Fibroblast of skin of left quadriceps (primary cell): ENCODE data around the gene SLC44A4.

Source experiments
- DNase-seq, 2 experiments: peaks; one replicate each; pipeline ENCODE4 v3.0.0-alpha.2; 2013; ENCODE audit warnings: low read depth in 2 of 2

SLC44A4 gene

DNA sequence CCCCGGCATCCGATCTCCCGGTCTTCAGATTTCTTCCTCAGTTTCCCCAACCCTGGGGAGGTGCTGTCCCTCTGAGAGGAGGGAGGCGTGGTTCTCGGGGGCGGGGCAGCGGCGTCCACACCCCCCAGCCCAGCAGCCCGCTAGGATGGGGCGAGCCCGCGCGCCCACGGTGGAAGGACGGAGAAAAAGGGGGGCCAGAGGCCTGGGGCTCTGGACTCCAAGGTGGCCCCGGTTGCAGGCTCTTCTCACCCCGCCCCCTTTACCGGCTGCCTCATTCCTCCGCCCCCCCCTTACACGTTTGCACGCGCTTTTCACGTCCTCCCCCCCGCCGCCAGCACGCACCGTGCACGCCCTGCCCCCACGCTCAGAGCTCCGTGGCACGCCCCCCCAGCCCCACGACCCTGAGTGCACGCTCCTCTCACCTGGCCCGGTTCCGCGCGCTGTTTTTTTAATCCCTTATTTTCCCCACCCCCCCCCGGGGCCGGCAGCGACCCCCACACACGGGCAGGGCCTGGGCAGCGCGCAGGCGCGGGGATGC is 22.7 kb upstream of the SLC44A4 start:
- DNase-seq = no peak

DNA sequence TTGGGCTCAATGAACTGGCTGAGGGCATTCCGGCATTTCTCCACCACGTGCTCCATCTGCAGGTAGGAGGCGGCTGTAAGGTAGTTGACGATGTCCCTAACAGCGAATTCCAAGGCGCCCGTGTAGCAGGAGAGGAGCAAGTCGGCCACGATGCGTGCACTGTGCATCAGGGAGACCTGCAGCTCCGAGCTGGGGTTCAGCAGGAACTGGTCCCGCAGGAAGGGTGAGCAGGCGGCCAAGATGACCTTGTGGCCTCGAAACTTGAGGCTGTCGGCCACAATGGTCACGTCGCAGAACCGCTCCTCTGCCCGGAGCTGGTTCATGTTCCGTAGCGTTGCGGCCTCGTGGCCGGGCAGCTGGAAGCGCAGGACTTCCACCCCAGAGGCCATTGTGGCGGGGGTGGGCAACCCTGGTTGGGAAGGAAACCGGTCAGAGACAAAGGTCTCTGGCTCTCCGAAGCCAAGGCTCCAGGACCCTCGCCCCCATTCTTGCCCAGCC is 22.2 kb upstream of the SLC44A4 start:
- no peak for DNase-seq

DNA sequence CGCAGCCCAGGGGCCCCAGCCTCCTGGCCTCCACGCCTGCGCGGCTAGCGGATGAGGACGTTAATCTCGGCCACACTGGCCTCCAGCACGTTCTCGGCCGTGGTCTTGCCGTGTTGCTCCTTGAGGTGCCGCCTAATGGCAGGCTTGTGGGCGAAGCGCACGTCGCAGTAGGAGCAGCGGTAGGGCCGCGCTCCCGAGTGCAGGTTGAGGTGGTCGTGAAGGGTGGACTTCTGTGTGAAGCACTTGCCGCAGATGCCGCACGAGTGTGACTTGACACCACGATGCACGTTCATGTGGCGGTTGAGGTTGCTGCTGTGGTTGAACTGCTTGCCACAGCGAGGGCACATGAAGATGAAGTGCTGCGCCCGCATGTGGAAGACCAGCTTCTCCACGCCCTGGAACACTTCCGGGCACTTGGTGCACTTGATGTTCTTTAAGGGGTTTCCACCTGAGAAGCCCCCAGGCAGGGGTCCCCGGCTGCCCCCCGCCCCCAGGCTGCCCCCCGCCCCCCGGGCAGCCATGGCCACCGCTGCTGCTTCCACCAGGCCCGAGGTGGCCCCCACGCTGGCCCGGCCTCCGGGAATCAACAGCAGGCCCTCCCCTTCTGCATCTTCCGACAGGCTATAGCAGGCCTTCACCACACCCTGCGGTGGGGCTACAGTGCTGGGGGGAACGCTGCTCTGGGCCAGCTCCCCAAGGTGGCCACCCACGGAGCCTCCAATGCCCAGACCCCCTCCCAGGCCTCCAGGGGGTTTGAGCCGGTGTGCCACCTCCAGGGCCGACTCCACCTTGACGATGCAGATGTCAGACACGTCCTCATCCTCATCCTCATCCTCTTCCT is 21.3 kb upstream of the SLC44A4 start:
- no peak for DNase-seq

DNA sequence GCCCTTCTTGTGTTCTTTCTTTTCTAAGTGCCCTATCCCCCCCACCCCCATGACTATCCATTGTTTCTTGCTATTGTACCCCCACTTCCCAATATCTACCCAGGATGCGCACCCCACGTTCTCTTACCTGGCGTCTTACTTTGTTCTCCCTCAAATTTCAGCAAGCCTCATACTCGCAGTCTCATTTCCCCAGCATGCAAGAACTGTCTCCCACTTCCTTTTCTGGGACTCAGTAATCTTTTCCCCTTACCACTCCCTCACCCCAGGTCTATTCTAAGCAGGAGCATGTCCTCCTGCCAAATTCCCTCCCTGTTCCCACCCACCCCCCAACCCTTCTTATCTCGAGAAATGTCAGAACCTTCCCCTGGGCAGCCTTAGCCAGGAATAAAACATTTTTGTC is 20.4 kb upstream of the SLC44A4 start:
- no peak for DNase-seq

DNA sequence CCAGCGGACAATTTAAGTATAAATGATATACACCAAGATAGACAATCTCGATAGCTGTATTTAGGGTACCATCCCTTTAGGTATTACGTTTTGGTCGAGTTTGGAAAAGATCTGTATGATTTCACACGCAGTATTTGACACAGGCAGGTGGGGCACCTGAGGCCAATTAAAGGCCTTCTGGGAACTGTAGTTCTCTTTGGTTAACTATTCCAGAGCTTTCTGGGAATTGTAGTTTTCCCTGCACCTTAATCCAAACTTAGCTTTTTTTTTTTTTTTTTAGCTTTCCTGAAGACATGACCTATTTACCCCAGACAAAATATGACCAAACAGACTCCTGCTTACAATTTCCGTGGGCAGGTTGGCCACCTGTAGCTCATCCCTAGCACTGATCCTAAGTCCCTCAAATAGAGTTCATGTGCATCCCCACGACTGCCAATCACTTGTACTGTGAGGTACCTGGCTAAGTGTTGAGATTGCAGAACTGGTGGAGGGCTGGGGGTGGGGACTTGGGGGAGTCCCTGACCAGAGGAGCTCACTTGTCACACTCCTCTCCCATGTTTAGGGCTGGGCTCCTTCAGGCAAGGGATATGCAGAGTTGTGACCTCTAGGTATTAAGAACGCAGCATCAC is 19.7 kb upstream of the SLC44A4 start:
- no peak for DNase-seq

DNA sequence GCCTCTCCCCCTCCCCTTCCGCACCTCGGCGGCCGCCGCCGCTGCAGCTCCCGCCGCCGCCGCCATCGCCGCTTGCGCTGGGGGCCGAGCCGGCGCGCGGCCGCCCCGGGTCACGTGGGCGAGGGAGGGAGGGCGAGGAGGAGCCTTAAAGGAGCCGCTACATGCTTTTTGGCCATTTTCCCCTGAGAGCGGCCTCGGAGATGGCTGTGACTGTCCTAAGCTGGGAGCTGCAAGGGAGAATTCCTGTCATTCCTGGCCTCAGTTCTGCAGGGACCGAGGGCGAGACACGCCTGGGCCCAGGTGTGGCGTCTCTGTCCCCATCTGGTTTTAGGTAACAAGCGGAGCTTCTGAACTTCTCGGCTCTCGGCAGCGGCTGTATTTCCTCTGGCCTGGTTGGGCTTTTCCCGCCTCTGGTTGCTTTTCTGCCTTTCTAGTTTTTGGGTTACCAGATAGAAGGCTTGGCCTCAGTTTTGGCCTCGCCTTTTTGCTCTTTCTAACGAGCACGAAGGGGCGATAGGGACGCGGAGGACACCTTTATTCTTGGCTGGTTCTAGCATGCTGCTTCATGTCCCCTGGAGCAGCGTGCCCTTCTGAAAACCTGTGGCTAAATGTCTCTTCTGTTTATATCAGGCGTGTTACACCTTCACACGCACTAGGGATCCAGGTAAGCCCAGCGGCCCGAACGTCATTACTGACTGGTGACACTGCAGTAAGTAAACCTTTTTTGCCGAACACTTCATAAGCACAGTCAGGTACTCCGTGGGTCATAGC is 19.0 kb upstream of the SLC44A4 start, which contains the start of gene EHMT2:
TSS of gene EHMT2 (minus strand) at position 87 of the 771 bp plus-strand sequence. CDS start at position 66, 21 bp downstream.
- DNase-seq = peak; percentile 37 to 49

DNA sequence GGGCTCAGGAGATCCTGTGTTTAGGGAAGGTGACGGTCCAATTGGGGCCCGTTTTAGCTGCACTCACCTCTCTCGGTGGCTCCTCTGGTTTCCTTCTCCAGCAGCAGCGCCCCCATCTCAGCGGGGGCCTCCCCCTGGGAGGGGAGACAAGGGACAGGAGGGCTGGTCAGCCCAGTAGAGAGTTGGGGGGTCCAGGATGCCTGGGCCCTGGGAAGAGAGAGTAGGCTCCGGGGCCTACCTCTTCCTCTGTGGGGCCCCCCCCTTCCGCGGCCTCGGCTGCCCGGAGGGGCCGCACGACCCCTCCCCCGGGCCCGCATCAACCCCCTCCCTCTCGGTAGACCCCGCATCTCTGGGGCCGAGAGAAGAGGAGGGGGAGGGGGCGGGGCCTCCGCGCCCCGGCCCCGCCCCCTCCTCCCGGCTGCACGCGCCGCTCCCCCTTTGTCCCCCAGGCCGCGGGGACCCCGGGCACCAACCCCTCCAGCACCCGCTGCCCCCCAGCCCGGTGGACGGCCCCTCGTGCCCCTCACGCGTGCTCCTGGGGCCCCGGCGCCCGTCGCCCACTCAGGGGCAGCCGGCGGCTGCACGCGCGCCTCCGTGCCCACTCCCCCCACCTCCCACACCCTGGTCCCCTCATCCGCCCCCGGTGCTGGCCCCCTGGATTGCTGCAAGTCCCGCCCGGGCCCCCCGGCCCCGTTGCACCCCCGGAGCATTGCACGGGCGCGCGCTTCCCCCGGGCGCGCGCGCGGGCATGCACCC is 18.2 kb upstream of the SLC44A4 start:
- DNase-seq = no peak

DNA sequence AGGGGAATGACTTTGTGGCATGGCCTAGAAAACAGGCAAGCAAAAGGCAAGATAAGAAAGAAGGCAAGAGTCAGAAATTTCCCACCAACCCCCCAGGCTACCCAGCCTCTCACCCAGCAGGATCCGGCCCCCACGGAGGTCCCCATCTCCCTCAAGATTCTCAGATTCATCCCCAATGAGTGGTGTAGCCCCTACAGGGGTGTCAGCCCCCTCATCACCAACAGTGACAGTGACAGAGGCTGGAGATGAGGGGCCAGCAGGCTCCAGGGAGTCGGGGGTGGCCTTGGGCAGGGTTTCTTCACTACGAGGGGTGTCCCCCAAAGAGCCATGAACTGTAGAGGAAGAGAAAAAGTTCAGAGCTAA is 17.7 kb upstream of the SLC44A4 start:
- DNase-seq = no peak

DNA sequence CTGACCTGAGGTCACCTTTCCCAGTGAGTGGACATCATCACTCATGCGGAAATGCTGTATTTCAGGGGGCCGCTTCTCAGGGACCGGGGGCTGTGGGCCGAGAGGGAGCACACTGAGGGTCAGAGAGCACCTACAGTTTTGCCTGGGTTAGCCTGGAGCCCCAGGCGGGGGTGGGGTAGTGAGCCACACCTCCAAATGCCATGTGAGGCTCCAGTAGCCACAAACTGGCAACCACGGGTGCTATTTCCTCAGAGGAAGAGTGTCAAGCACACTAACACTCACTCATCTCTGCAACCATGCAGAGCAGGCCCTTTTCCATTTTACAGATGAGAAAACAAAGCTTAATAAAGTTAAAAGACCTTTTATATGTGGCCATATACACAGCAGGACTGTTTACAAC is 14.0 kb upstream of the SLC44A4 start:
- no peak for DNase-seq

DNA sequence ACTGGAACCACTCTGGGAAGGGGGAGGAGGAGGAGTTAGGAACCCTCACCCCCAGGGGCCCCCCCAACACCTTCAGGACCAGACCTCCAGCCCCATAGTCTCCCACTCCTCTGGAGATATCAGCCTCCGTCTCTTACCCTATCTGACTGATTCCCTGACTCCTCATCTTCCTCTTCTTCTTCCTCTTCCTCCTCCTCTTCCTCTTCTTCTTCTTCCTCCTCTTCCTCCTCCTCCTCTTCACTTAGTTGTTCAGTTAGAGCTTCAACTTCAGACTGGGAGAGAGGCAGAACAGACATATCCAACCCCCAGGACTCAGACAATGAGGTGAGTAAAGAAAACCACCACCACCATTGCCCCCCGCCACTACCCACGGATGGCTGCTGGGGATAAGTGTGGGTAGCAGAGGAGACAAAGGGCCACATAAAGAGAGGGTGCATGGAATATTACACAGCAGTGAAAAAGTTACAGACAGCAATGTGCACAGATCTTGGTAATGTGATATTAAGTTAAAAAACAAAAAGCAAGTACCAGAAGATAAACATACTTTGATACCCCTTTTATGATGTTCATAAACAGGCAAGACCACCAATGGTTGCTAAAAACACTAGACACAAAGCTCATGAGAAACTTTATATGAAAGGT is 10.7 kb upstream of the SLC44A4 start:
- no peak for DNase-seq

DNA sequence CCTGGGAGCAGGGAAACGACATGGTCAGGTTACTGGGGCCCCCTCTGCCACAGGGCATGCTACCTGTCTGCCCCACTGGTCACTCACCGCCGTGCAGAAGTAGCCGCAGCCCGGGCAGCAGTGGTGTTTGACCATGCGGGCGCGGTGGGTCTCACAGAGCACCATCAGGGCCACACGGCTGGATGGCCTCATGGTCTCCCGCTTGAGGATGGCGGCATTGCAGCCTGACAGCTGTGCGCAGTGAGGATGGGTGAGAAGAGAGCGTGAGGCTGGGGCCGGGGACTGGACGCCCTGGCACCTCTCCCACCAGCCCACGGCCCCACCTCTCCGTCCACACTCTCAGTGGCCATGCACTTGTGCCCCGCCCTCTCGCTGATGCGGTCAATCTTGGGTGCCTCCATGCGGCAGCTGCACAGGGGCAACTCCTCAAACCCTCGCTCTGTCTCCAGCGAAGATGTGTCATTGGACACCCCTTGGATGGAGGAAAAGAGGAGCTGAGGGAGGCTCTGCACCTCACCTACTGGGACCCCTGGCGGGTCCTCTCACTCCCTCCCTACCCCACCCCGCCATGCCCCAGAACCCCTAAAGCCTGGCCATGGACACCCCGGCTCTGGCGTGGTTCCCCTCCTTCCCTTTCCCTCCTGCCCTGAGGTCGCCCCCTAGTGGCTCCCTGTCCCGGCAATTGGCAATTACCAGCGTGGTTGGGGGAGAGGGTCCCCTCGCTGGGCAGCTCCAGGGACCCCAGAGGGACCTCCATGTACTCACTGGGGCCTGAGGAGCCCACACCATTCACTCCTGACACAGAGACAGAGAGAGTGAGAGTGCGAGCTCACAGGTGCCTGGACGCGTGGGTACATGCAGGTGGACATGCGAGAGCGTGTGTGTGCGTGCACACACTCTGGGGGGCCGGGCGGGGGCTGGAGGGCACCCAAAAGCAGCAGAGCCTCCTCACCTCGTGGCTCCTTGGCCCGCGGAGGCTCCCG is 9.8 kb upstream of the SLC44A4 start:
- DNase-seq = no peak

DNA sequence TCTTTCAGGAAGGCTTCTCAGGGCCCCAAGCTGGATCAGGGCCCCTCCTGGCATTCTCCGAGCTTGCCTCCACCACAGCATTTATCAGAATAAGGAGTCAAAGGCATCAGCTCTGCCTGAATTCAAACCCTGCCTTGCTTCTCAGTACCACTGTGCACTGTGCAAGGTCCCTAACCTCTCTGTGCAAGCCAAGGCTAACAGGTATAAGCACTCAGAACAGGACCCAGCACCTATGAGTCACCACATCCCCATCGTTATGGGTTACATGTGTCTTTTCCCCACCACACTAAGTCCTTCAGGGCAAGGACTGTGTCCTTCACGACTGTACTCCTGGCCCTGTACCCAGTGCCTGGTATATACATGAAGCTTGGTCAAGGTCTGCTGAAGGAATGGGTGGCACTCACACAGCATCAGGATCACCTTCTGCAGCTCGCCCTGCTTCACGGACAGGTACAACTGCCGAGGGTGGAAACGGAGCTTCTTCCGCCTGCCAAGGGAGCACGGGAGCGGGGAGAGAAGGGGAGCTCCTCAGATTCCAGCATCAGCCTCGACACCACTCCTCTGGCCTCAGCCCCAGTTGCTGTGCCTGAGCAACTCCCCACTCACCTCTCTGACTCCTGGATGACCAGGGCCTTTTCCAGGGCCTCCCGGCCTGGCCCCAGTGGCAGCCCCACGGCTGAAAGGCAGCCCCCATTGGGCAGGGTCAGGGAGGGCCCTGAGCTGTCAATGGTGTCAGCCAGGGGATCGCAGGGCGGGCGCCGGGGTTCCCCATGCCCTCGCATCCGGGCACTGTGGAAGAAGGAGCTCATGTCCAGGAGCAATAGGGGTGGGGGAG is 8.6 kb upstream of the SLC44A4 start:
- no peak for DNase-seq

DNA sequence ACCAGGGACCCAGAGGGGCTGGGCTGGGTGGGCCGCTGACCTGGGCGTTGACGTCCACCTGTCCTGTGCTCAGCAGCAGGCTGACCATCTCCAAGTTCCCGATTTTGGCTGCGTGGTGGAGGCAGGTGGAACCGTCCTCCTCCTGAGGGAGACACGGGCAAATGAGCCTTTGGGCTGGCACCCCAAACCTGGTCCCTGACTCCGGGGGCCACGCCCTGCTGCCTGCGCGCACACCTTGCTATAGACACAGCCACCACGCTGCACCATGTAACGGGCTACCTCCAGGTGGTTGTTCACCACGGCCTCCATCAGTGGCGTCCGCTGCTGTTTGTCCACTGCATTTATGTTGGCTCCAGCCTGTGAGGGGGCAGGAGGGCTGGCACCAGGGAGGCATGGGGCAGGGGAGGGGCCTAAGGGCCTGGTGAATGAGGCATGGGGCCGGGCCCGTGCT is 7.8 kb upstream of the SLC44A4 start:
- DNase-seq = no peak

DNA sequence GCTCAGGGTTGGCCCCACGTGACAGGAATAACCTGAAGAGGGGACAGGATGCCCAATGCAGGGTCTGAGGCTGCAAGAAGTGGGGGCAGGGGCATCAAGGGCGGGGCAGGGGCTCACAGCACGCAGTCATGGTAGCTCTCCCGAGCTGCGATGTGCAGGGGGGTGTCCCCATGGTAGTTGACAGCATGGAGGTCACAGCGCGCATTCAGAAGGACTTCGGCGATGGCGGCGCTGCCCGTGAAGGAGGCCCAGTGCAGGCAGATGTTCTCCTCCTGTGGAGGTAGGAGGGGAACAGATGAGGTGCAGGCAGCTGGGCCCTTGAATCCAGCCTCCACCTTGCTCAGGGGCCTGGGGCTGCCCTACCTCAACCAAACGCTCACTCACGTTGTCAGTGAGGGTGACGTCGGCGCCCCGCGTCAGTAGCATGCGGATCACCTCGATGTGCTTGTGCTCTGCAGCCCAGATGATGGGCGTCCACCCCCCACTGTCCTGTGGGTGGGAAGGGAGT is 5.8 kb upstream of the SLC44A4 start:
- no peak for DNase-seq

DNA sequence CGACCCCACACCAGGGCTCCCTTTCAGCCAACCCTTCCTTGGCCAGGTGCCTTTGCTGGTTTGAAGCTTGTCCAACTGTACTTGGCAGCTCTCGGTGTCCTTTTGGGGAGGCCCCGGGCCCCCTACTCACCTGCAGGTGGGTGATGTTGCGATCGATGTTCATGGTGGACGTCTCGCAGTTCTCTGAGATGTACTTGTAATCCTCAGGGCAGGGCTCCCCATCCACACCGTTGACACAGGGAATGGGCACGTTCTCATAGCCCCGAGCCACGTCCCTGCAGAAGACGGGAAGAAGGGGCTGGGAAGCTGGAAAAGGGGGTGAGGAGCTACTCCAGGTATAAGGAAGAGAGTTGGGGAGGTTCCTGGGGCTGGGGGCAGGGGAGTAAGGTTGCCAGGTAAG is 4.9 kb upstream of the SLC44A4 start:
- DNase-seq = no peak

DNA sequence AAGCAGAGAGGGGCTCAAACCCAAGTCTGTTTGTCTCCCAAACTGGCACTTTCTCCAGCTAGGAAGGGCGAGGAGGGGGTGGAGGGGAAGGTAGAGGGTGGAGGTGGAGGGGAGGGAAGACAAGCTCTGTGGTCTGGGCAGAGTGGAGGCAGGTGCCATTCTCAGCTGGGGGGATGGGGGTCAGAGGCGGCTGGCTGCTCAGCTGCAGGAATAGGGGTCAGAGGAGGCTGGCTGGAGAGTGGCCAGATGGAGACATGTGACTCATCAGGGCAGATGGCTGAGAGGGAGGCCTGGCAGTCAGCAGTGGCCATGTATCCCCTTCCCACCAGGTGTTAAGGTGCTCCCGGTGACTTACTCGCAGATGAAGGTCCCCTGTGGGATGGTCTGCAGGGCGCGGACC is 3.5 kb upstream of the SLC44A4 start:
- DNase-seq = no peak

DNA sequence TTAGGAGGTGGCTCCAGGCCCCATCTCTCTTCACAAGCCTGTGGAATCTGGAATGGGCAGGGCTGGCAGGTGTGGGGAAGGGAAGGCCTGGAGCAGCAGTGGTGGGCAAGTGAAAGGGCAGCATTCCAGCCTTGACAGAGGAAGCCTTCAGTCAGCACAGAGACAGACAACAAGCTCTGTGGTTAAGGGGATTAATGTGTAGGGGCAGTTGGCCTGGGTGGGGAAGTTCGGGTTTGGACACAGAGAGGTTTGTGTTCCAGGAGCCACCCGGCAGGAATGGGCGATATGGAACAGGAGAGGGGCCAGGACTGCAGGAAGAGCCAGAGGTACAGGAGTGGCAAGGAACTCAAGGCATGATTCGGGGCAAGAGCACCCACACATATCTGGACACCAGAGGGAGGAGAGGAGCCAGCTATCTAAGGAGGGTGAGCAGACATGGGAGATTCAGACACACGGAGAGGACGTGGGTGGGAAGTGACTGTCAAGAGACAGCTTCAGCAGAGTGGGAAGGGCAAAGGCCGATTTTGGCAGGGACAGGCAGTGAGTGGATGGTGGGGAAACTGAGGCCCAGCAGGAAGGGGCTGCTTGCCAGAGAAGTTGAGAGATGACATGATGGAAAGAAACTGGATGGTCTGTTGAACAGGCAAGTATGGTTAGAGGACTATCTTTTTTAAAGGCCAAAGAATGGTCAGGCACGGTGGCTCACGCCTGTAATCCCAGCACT is 2.5 kb upstream of the SLC44A4 start:
- no peak for DNase-seq

DNA sequence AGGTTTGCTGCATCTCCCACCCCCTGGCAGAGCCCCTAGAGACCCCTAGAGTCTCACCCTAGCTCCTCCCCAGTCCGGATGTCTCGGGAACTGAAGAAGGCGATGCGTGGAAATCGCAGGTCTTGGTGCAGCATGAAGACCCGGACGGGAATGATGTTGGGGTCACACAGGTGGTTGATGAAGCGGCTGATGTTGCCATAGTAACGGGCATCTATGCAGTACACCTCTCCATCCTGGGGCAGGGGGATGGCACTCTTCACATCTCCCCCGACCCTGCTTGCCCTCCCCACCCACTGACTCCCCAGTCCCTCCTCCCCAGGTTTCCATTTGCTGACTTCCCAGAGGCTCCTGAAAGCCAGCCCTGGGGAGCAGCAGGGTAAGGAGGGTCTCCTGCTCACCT is 1.8 kb upstream of the SLC44A4 start:
- DNase-seq = no peak
